Measurements from ENCODE around the gene ZNF331. TPM values are rescaled to one million over a fixed set of nuclear protein-coding genes. Genes with fewer than 3 reads are reported as not detected.
A peak's percentile ranks its signal among the peaks of the same experiment; 100 is the strongest.

ZNF331 gene
- total RNA-seq, 1 experiment from 2014 or later: 56.7 TPM

- Mint-ChIP-seq H3K36me3 (peaks cover 46% of the 10 kb centered on the region), H3K27ac (peak overlapping the region; percentile 79), H3K27me3 (ENCODE audit: low read depth) (no peaks in the 10 kb centered on the region), H3K4me1 (peaks cover 14% of the 10 kb centered on the region), H3K9me3 (peaks cover 25% of the 10 kb centered on the region), H3K4me3 (peak overlapping the region; percentile 100)
- ChIA-PET CTCF (interaction anchor here (0.6 to 2.0 kb wide), 10 partner anchors 10 to 616 kb away, joined by 3 to 21 read pairs (median 8); partner anchors contain the start of gene CNOT3), POLR2A (interaction anchor here (0.7 to 1.5 kb wide), 2 partner anchors 58 to 127 kb away, joined by 3 read pairs; partner anchors contain the start of gene ZNF765)
- DNase-seq (ENCODE audit: low spot score) (no peak), ATAC-seq (no peak)
- TF ChIP-seq ZNF138 (CRISPR knock-in tag; conservative IDR thresholded peaks at IDR 0.05) (no peak), ZNF121 (CRISPR knock-in tag; IDR thresholded peaks at IDR 0.05) (peak; percentile 89), ARID4B (CRISPR knock-in tag; IDR thresholded peaks at IDR 0.05; ENCODE audit: borderline replicate concordance) (peak; percentile 31; the same call in 1 of the 2 replicates), TCF7 (CRISPR knock-in tag; IDR thresholded peaks at IDR 0.05; ENCODE audit: low read depth) (0 out of 2 replicates have a peak, but pooled peaks have one; percentile 23)
- TF ChIP-seq, protein P1, sequence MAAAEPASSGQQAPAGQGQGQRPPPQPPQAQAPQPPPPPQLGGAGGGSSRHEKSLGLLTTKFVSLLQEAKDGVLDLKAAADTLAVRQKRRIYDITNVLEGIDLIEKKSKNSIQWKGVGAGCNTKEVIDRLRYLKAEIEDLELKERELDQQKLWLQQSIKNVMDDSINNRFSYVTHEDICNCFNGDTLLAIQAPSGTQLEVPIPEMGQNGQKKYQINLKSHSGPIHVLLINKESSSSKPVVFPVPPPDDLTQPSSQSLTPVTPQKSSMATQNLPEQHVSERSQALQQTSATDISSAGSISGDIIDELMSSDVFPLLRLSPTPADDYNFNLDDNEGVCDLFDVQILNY (CRISPR knock-in tag; IDR thresholded peaks at IDR 0.05): 0 out of 2 replicates have a peak, but pooled peaks have one; percentile 7
Measured at GRCh38 chr19:53521373-53522202, 16.4 kb upstream of the ZNF331 start.

GRCh38 chr19:53525922-53526321 lies 12.0 kb upstream of the ZNF331 start:
- no peak overlapping the region for H3K4me3 Mint-ChIP-seq
- ATAC-seq: no peak
- no peak overlapping the region for H3K27ac Mint-ChIP-seq
- POLR2A ChIA-PET: no interaction called here
- DNase-seq (ENCODE audit: low spot score): no peak
- peaks cover 13% of the 10 kb centered on the region for H3K4me1 Mint-ChIP-seq
- no peaks in the 10 kb centered on the region for H3K27me3 Mint-ChIP-seq (ENCODE audit: low read depth)
- peaks cover 68% of the 10 kb centered on the region for H3K36me3 Mint-ChIP-seq
- TF ChIP-seq GTF2I (CRISPR knock-in tag; conservative IDR thresholded peaks at IDR 0.05): no peak
- TF ChIP-seq ZNF671 (CRISPR knock-in tag; IDR thresholded peaks at IDR 0.05): no peak
- no peak for TF ChIP-seq ZNF423 (CRISPR knock-in tag; IDR thresholded peaks at IDR 0.05)
- TF ChIP-seq, protein P2, sequence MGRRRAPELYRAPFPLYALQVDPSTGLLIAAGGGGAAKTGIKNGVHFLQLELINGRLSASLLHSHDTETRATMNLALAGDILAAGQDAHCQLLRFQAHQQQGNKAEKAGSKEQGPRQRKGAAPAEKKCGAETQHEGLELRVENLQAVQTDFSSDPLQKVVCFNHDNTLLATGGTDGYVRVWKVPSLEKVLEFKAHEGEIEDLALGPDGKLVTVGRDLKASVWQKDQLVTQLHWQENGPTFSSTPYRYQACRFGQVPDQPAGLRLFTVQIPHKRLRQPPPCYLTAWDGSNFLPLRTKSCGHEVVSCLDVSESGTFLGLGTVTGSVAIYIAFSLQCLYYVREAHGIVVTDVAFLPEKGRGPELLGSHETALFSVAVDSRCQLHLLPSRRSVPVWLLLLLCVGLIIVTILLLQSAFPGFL (CRISPR knock-in tag; IDR thresholded peaks at IDR 0.05; ENCODE audit: borderline replicate concordance): no peak
- TF ChIP-seq FOXK1 (CRISPR knock-in tag; IDR thresholded peaks at IDR 0.05): no peak
- no peak for TF ChIP-seq OVOL2 (CRISPR knock-in tag; IDR thresholded peaks at IDR 0.05; ENCODE audit: borderline replicate concordance)
- no peak for TF ChIP-seq NR3C1 (CRISPR knock-in tag; conservative IDR thresholded peaks at IDR 0.05; ENCODE audit: low read depth)
- peaks cover 25% of the 10 kb centered on the region for H3K9me3 Mint-ChIP-seq
- CTCF ChIA-PET: no interaction called here

- no peak for ATAC-seq
- CTCF ChIA-PET: interaction anchor here (0.5 to 0.6 kb wide), 2 partner anchors 63 to 1039 kb away, joined by 3 read pairs; no protein-coding TSS in a partner anchor
- TF ChIP-seq ZNF425 (CRISPR knock-in tag; conservative IDR thresholded peaks at IDR 0.05) (no peak), JAZF1 (CRISPR knock-in tag; IDR thresholded peaks at IDR 0.05) (no peak), ATF3 (CRISPR knock-in tag; conservative IDR thresholded peaks at IDR 0.05) (no peak), ATF1 (CRISPR knock-in tag; IDR thresholded peaks at IDR 0.05) (no peak), MYBL2 (CRISPR knock-in tag; IDR thresholded peaks at IDR 0.05) (no peak)
- TF ChIP-seq, protein P3, sequence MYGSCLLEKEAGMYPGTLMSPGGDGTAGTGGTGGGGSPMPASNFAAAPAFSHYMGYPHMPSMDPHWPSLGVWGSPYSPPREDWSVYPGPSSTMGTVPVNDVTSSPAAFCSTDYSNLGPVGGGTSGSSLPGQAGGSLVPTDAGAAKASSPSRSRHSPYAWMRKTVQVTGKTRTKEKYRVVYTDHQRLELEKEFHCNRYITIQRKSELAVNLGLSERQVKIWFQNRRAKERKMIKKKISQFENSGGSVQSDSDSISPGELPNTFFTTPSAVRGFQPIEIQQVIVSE (CRISPR knock-in tag; IDR thresholded peaks at IDR 0.05; ENCODE audit: borderline replicate concordance): no peak
- TF ChIP-seq, protein P4, sequence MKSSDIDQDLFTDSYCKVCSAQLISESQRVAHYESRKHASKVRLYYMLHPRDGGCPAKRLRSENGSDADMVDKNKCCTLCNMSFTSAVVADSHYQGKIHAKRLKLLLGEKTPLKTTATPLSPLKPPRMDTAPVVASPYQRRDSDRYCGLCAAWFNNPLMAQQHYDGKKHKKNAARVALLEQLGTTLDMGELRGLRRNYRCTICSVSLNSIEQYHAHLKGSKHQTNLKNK (CRISPR knock-in tag; IDR thresholded peaks at IDR 0.05): no peak
- Mint-ChIP-seq H3K27me3 (ENCODE audit: low read depth) (no peaks in the 10 kb centered on the region), H3K4me3 (no peak overlapping the region), H3K4me1 (no peaks in the 10 kb centered on the region), H3K9me3 (peaks cover 7% of the 10 kb centered on the region), H3K36me3 (peaks cover 38% of the 10 kb centered on the region), H3K27ac (no peak overlapping the region; the same call in 1 of the 2 replicates)
- no peak for DNase-seq (ENCODE audit: low spot score)
- POLR2A ChIA-PET: no interaction called here
Measured at GRCh38 chr19:53530622-53531021, 7.3 kb upstream of the ZNF331 start.

Data from WTC11 (cell line).